Thoracic aorta (tissue), 2 donors: ENCODE results near the gene TSPAN32. TPM values are rescaled to one million over a fixed set of nuclear protein-coding genes. Genes with fewer than 3 reads are reported as not detected.
"Not testable (repeated sequence)": the region's sequence is repeated elsewhere in the genome, so short reads cannot be mapped to it uniquely, and the experiment has no call there.

Experiments
- ATAC-seq: fragments of 150-250 bp; one replicate; pipeline ENCODE4 v1.8.0; 2017; ENCODE audit warnings: low read depth; ENCODE audit not compliant: insufficient number of reproducible peaks, low FRiP score
- DNase-seq: peaks from one replicate; pipeline ENCODE4 v3.0.0-alpha.2; 2020; ENCODE audit warnings: low spot score
- H3K27ac ChIP-seq, 2 donors: fragments of 200-600 bp; sonication (generic); 1 replicate in 1 of 2; 2 replicates in 1 of 2; pipeline ENCODE4 v1.5.1; 2016; ENCODE audit warnings: mild to moderate bottlenecking in 2 of 2, moderate library complexity in 2 of 2
- H3K27me3 ChIP-seq: fragments of 200-600 bp; sonication (generic); replicated peaks from 2 replicates; pipeline ENCODE4 v1.6.0; 2016; ENCODE audit warnings: mild to moderate bottlenecking; ENCODE audit not compliant: insufficient read depth
- H3K36me3 ChIP-seq: fragments of 200-600 bp; sonication (generic); one replicate; pipeline ENCODE4 v1.5.1; 2016
- H3K4me1 ChIP-seq, 2 donors: fragments of 200-600 bp; sonication (generic); 1 replicate in 1 of 2; 2 replicates in 1 of 2; pipeline versions ENCODE4 v1.5.1 to v1.6.0; 2016; ENCODE audit warnings: low read depth in 2 of 2, mild to moderate bottlenecking in 1 of 2; ENCODE audit not compliant: control insufficient read depth in 1 of 2
- H3K4me3 ChIP-seq: fragments of 200-600 bp; sonication (generic); 2 replicates; pipeline ENCODE4 v1.5.1; 2016; ENCODE audit warnings: mild to moderate bottlenecking
- H3K9me3 ChIP-seq: fragments of 200-600 bp; sonication (generic); 2 replicates; pipeline ENCODE4 v1.5.1; 2016
- CTCF ChIP-seq: fragments of 200-600 bp; sonication (generic); IDR thresholded peaks from one replicate; pipeline ENCODE4 v1.5.1; 2019; ENCODE audit warnings: antibody characterized with exemption
- total RNA-seq, 2 donors: library from RNA; depleted of rRNA; stranded (reverse); fragments of >200 nt; gene quantifications; one replicate each; pipeline versions ENCODE4 v1.1.0 to v1.2.3, GENCODE V29; 2016

The TSPAN32 gene
- total RNA-seq, 2 donors from 2014 or later, result 2.5 to 6.9 TPM

- Histone ChIP-seq H3K4me1 (no peaks in the 10 kb centered on the region), H3K4me3 (no peak overlapping the region), H3K27ac (no peak overlapping the region), H3K27me3 (no peaks in the 10 kb centered on the region), H3K9me3 (peaks cover 9% of the 10 kb centered on the region), H3K36me3 (no peaks in the 10 kb centered on the region)
- TF ChIP-seq CTCF, result no peak
- no peak for ATAC-seq
- DNase-seq, result no peak
These were observed 23.8 kb upstream of the TSPAN32 start for GRCh38 chr11:2277933-2278523.

- H3K4me1 ChIP-seq, result no peaks in the 10 kb centered on the region
- ATAC-seq, result no peak
- no peak for DNase-seq
- H3K27ac ChIP-seq, result no peak overlapping the region
- peaks cover 9% of the 10 kb centered on the region for H3K9me3 ChIP-seq
- no peaks in the 10 kb centered on the region for H3K27me3 ChIP-seq
- TF ChIP-seq CTCF, result no peak
- H3K36me3 ChIP-seq, result no peaks in the 10 kb centered on the region
- no peak overlapping the region for H3K4me3 ChIP-seq
These were observed 21.6 kb upstream of the TSPAN32 start for GRCh38 chr11:2280208-2280607.

- DNase-seq, H3K4me3 ChIP-seq, ATAC-seq, H3K9me3 ChIP-seq, H3K27me3 ChIP-seq, H3K27ac ChIP-seq, H3K4me1 ChIP-seq, H3K36me3 ChIP-seq: not testable (repeated sequence)
These were observed 15.5 kb upstream of the TSPAN32 start for GRCh38 chr11:2286350-2286749.

DNA sequence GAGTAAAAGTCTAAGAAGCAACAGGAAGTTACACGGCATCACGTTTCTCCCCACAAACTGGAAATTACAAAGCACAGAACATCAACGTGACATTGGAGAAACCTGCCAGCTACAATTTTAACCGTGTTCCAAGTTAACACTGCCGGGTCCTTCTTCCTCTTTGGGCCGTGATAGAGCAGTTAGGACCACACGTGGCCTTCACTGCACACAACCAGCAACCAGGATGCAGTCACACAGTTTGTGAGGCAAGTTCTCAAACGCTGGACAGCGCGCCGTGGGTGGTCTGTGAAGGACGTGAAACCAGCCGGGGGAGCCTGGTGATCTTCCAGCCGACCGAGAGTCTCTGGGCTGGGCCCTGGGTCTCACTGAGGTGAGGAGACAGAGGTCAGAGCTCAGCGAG, 14.7 kb upstream of the TSPAN32 start:
- Histone ChIP-seq H3K9me3 (no peaks in the 10 kb centered on the region), H3K4me3 (no peak overlapping the region), H3K36me3 (no peaks in the 10 kb centered on the region), H3K4me1 (no peaks in the 10 kb centered on the region), H3K27ac (no peak overlapping the region), H3K27me3 (no peaks in the 10 kb centered on the region)
- ATAC-seq (no peak), DNase-seq (no peak)
- no peak for TF ChIP-seq CTCF

GRCh38 chr11:2289350-2289749, 12.5 kb upstream of the TSPAN32 start:
- no peaks in the 10 kb centered on the region for H3K27me3 ChIP-seq

More at GRCh38 chr11:2289350-2289749, 12.5 kb upstream of the TSPAN32 start:
- ATAC-seq (no peak), DNase-seq (no peak)
- Histone ChIP-seq H3K4me1 (no peaks in the 10 kb centered on the region), H3K36me3 (no peaks in the 10 kb centered on the region), H3K9me3 (no peaks in the 10 kb centered on the region), H3K4me3 (no peak overlapping the region), H3K27ac (no peak overlapping the region)
- no peak for TF ChIP-seq CTCF
